Stomach (tissue), 9 donors: ENCODE results near the gene FBXL14. TPM values are rescaled to one million over a fixed set of nuclear protein-coding genes. Genes with fewer than 3 reads are reported as not detected.

Source experiments
- DNase-seq, 2 donors: peaks; one replicate each; pipeline versions ENCODE4 v3.0.0 to v3.0.0-alpha.2; 2013 to 2019
- H3K27ac ChIP-seq, 5 donors: fragments of 200-600 bp in 4 of 5; sonication (generic) in 4 of 5; one replicate each; pipeline ENCODE4 v1.5.1; 2013 to 2019; ENCODE audit warnings: mild to moderate bottlenecking in 1 of 5, moderate library complexity in 1 of 5
- H3K27me3 ChIP-seq, 3 donors: fragments of 200-600 bp; sonication (generic); one replicate each; pipeline ENCODE4 v1.5.1; 2017 to 2019; ENCODE audit warnings: mixed run types in 1 of 3
- H3K36me3 ChIP-seq, 4 donors: fragments of 200-600 bp; sonication (generic); 1 replicate in 3 of 4; 2 replicates in 1 of 4; pipeline ENCODE4 v1.5.1; 2016 to 2019
- H3K4me1 ChIP-seq, 4 donors: fragments of 200-600 bp; sonication (generic); one replicate each; pipeline ENCODE4 v1.5.1; 2016 to 2019
- H3K4me3 ChIP-seq, 4 donors: fragments of 200-600 bp; sonication (generic) in 3 of 4; one replicate each; pipeline ENCODE4 v1.5.1; 2016 to 2019; ENCODE audit warnings: mild to moderate bottlenecking in 1 of 4
- H3K9me3 ChIP-seq, 4 donors: fragments of 200-600 bp; sonication (generic); one replicate each; pipeline ENCODE4 v1.5.1; 2016 to 2019
- EP300 ChIP-seq: sonication (generic); formaldehyde crosslinking; IDR thresholded peaks from one replicate; pipeline ENCODE4 v1.6.1; 2017; ENCODE audit warnings: antibody characterized with exemption
- POLR2A ChIP-seq, 4 donors: fragments of 450-650 bp; IDR thresholded peaks; one replicate each; pipeline ENCODE4 v1.6.1; 2016; ENCODE audit warnings: antibody characterized with exemption in 4 of 4, control low read depth in 2 of 4, mild to moderate bottlenecking in 1 of 4, moderate library complexity in 1 of 4
- POLR2AphosphoS5 ChIP-seq, 3 donors: sonication (generic); formaldehyde crosslinking; IDR thresholded peaks; one replicate each; pipeline ENCODE4 v1.6.1; 2016; ENCODE audit warnings: antibody characterized with exemption in 3 of 3
- WGBS, 5 donors: extraction: QIAGEN DNeasy Blood & Tissue Kit in 3 of 5; methylation state at CpG; one replicate each; pipeline versions ENCODE4 v1.1.5 to v1.1.7; 2013 to 2018; 5-methylcytosine and 5-hydroxymethylcytosine counted together
- intact Hi-C: fragments of 100-400 bp; cut with DNase I; formaldehyde crosslinking; loops from one replicate; pipeline ENCODE4 v1.15.1; 2023; ENCODE audit warnings: low total_unique reads
- polyA plus RNA-seq, 3 donors: library from polyadenylated mRNA; stranded (reverse); fragments of 200-250 nt; gene quantifications; one replicate each; pipeline ENCODE4 v1.2.3, GENCODE V29; 2013
- total RNA-seq, 5 donors: library from RNA; depleted of rRNA; stranded (reverse); fragments of >200 nt; gene quantifications; one replicate each; pipeline versions ENCODE4 v1.1.0 to v1.2.3, GENCODE V29; 2014 to 2016
- TF ChIP-seq, protein P1 (sequence below), 7 experiments: fragments of 450-650 bp in 4 of 7; fragments of 200-600 bp in 3 of 7; sonication (generic) in 3 of 7; IDR thresholded peaks; one replicate each; pipeline ENCODE4 v1.5.1; 2016 to 2019; ENCODE audit warnings: antibody characterized with exemption in 7 of 7, control low read depth in 2 of 7, mild to moderate bottlenecking in 1 of 7
- donor health status: healthy with polysubstance abuse.
- donor health status: Bipolar disorder and iron deficiency.
- donor health status: healthy.

FBXL14 gene
- total and polyA plus RNA-seq, 8 donors: 2.6 to 36.2 (median 7.9) TPM; not detected in 1

DNA sequence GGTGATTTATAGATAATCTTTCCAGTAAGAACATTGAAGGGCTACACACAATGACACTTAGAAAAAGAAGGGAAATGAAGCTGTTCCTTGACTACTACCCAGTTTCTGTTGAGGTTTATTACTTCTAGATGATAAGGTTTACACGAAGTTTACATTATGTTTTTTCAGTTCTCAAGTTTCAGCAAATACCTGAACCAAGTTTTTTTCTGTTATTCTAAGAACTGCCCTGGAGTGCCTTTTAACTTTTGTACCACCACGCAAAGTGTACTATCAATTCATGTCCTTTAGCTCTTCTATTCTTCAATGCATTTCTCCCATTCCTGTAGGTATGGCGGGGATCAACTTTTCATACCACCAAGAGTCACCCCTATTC, 5.8 kb downstream of the FBXL14 start:
- 42 to 52% (median 47%) methylated on average over 3 of the region's 3 CpGs for WGBS, 5 donors
- Histone ChIP-seq H3K36me3 (peaks cover 0 to 19% (median 0%) of the 10 kb centered on the region in 4 donors), H3K4me3 (no peak overlapping the region), H3K9me3 (no peaks in the 10 kb centered on the region), H3K27ac (peak overlapping the region; percentile 12 to 93 (median 46)), H3K27me3 (no peaks in the 10 kb centered on the region), H3K4me1 (peaks cover 41 to 67% (median 58%) of the 10 kb centered on the region in 4 donors)
- TF ChIP-seq POLR2AphosphoS5 (IDR thresholded peaks at IDR 0.05): no peak
- TF ChIP-seq EP300: no peak
- TF ChIP-seq, protein P1, sequence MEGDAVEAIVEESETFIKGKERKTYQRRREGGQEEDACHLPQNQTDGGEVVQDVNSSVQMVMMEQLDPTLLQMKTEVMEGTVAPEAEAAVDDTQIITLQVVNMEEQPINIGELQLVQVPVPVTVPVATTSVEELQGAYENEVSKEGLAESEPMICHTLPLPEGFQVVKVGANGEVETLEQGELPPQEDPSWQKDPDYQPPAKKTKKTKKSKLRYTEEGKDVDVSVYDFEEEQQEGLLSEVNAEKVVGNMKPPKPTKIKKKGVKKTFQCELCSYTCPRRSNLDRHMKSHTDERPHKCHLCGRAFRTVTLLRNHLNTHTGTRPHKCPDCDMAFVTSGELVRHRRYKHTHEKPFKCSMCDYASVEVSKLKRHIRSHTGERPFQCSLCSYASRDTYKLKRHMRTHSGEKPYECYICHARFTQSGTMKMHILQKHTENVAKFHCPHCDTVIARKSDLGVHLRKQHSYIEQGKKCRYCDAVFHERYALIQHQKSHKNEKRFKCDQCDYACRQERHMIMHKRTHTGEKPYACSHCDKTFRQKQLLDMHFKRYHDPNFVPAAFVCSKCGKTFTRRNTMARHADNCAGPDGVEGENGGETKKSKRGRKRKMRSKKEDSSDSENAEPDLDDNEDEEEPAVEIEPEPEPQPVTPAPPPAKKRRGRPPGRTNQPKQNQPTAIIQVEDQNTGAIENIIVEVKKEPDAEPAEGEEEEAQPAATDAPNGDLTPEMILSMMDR (IDR thresholded peaks at IDR 0.05): no peak
- no peak for TF ChIP-seq POLR2A (IDR thresholded peaks at IDR 0.05)
- intact Hi-C loops: no loop called here
- no peak for DNase-seq

DNA sequence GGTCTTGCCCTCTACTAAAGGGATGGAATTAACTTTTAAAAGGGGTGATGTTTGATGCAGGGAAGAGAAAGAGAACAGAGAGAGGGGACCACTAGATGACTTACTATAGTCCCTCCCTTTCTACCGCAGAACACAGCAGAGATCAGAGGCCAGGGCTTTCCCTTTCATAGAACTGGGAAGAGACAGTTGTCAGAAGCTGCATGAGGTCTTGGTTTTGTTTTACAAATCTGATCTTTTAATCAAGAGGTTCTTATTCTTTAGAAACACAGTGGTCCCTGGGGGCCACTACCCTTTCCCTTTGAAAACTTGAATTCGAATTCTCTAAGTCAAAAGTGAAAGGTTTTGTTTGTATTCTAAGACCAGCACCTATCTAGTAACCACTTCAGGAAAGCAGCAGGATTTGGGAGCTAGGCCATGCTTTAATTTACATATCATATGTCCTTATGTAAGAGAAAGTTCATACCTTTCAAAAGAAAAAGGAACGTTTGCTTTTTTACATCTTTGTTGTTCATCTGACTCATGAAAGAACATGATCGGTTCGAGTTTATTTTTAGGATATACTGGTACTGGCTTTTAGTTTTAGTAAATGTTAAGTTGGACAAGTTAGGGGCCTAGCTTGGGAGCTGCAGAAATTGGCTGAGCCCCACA, 6.3 kb downstream of the FBXL14 start:
- H3K27ac ChIP-seq: peak overlapping the region in 4 of 5 donors; percentile 12 to 93 (median 60)
- WGBS, 5 donors: 14 to 31% (median 25%) methylated on average over 5 of the region's 5 CpGs
- H3K9me3 ChIP-seq: no peaks in the 10 kb centered on the region
- H3K4me1 ChIP-seq: peaks cover 36 to 67% (median 57%) of the 10 kb centered on the region in 4 donors
- DNase-seq: no peak
- H3K4me3 ChIP-seq: no peak overlapping the region
- intact Hi-C loops: no loop called here
- TF ChIP-seq POLR2AphosphoS5 (IDR thresholded peaks at IDR 0.05): no peak
- H3K36me3 ChIP-seq: peaks cover 0 to 19% (median 0%) of the 10 kb centered on the region in 4 donors
- H3K27me3 ChIP-seq: no peaks in the 10 kb centered on the region

DNA sequence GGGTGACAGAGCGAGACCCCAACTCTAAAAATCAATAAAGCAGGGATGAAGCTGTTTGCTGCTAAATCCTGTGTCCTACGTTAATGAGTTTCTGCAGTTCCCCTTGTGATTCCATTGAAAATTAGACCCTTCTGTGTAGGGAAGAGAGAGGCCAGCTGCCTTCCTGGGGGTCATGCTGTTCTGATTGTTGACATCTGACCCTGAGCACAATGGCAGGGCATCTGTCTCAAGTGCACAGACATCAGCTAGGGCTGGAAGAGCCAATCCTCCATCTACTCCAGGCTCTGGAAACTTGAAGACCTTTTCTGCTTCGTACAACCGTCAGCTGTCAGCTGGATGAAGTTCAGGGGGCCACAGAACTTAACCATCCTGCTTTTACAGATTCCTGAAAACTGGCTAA, 10.1 kb downstream of the FBXL14 start:
- no peak overlapping the region for H3K27ac ChIP-seq
- 88 to 98% (median 95%) methylated on average over 4 of the region's 4 CpGs for WGBS, 5 donors
- intact Hi-C loops: loop anchor here (5.0 kb wide), 1 partner anchor 467 kb away; no protein-coding TSS in a partner anchor

DNA sequence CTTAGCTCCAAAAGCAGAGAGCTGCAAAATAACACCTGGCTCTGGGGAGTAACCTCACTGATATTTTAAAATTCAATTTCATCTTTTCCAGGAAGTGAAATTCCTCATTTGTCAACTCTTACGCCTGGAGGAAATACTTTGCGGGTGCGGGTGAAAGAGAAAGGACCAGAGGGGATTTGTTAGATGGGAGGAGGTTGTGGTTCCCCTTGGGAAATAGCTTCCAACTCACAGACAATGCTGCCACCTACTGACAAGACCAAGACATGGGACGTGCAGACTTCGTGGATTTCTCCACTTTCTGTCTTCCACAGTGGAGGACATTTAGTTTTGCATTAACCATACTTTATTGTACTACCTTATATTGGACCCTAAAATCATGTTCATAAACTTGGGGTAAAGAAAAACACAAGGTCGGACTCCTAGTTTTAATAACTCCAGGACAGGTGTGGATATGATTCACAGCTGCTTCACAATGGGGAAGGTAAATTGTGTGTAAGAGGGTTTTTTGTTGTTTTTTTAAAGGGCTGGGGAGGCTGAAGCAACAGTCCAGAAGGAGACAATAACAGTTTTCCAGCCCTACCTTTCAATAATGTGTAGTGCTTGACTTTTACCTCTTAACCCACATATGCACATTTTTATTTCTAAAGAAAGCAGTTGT, 10.8 kb downstream of the FBXL14 start:
- H3K4me3 ChIP-seq: peak overlapping the region in 2 of 4 donors; percentile 8 to 17
- no peak overlapping the region for H3K27ac ChIP-seq
- intact Hi-C loops: loop anchor here (5.0 kb wide), 1 partner anchor 466 kb away; no protein-coding TSS in a partner anchor
- DNase-seq: peak; percentile 68 to 94
- peaks cover 0 to 19% (median 0%) of the 10 kb centered on the region in 4 donors for H3K36me3 ChIP-seq
- no peaks in the 10 kb centered on the region for H3K27me3 ChIP-seq
- WGBS, 5 donors: 1 to 3% (median 2%) methylated on average over 6 of the region's 6 CpGs
- H3K9me3 ChIP-seq: no peaks in the 10 kb centered on the region
- H3K4me1 ChIP-seq: peaks cover 10 to 49% (median 25%) of the 10 kb centered on the region in 4 donors
- TF ChIP-seq, protein P1 (IDR thresholded peaks at IDR 0.05): peak in 5 of 7 experiments; percentile 62 to 85 (median 81)
- TF ChIP-seq EP300: no peak
- no peak for TF ChIP-seq POLR2A (IDR thresholded peaks at IDR 0.05)
- TF ChIP-seq POLR2AphosphoS5 (IDR thresholded peaks at IDR 0.05): peak in 1 of 3 donors; percentile 75

More for the DNA sequence above, 10.1 kb downstream of the FBXL14 start:
- peaks cover 11 to 56% (median 31%) of the 10 kb centered on the region in 4 donors for H3K4me1 ChIP-seq
- H3K27me3 ChIP-seq: no peaks in the 10 kb centered on the region
- H3K4me3 ChIP-seq: no peak overlapping the region
- no peak for TF ChIP-seq POLR2A (IDR thresholded peaks at IDR 0.05)
- no peak for TF ChIP-seq POLR2AphosphoS5 (IDR thresholded peaks at IDR 0.05)
- TF ChIP-seq, protein P1 (IDR thresholded peaks at IDR 0.05): no peak
- TF ChIP-seq EP300: no peak
- H3K9me3 ChIP-seq: no peaks in the 10 kb centered on the region
- no peak for DNase-seq
- peaks cover 0 to 19% (median 0%) of the 10 kb centered on the region in 4 donors for H3K36me3 ChIP-seq
